ENCODE data around the gene BHLHE41. TPM values are rescaled to one million over a fixed set of nuclear protein-coding genes. Genes with fewer than 3 reads are reported as not detected.

The BHLHE41 gene
- polyA plus RNA-seq, 1 donor (not counting 4 experiments of a cell fraction or from before 2014, with no cell fraction given), result 1.4 TPM

- dilution Hi-C loops (cut with MboI; ENCODE audit: extremely low pct_ligation_motif_present, low sequenced_read_pairs), result no loop called here
- Histone ChIP-seq H3K4me1 (ENCODE audit: control insufficient read depth, extremely low read depth, insufficient read depth, low read length) (peaks cover 18% of the 10 kb centered on the region), H3K27ac (ENCODE audit: control insufficient read depth, insufficient read depth, low read length) (peak overlapping the region; percentile 74), H4K20me1 (ENCODE audit: control insufficient read depth, extremely low read depth, insufficient read depth, low read length) (no peaks in the 10 kb centered on the region), H3K36me3 (ENCODE audit: control insufficient read depth in 2 of 2, extremely low read depth in 1 of 2, insufficient read depth in 2 of 2, low read length in 2 of 2) (no peaks in the 10 kb centered on the region), H3K79me2 (ENCODE audit: control insufficient read depth, insufficient read depth, low read length) (no peaks in the 10 kb centered on the region), H2AFZ (ENCODE audit: control insufficient read depth, low read length) (peak overlapping the region; percentile 85), H3K4me2 (ENCODE audit: control insufficient read depth, extremely low read depth, insufficient read depth, low read depth, low read length) (peak overlapping the region; percentile 99), H3K9ac (ENCODE audit: control insufficient read depth, extremely low read depth, insufficient read depth, low read length) (peak overlapping the region; percentile 88), H3K9me3 (ENCODE audit: control insufficient read depth, low read depth, low read length) (no peaks in the 10 kb centered on the region), H3K27me3 (ENCODE audit: control insufficient read depth, extremely low read depth, insufficient read depth, low read length) (peaks cover 17% of the 10 kb centered on the region), H3K9me1 (ENCODE audit: control insufficient read depth, extremely low read depth, insufficient read depth, low read length) (no peaks in the 10 kb centered on the region), H3K4me3 (ENCODE audit: control insufficient read depth in 2 of 3, extremely low read depth in 1 of 3, insufficient read depth in 2 of 3, low read depth in 1 of 3, low read length in 3 of 3) (peak overlapping the region; percentile 51 to 75 (median 74))
- TF ChIP-seq CTCF (optimal IDR thresholded peaks at IDR 0.05 in 1 of 3, IDR thresholded peaks at IDR 0.05 in 1 of 3, conservative IDR thresholded peaks at IDR 0.05 in 1 of 3; ENCODE audit: extremely low read depth in 1 of 3, insufficient read depth in 2 of 3, low read length in 3 of 3), result peak in 2 of 3 experiments; percentile 5 to 14
- no peak for TF ChIP-seq EZH2 (IDR thresholded peaks at IDR 0.05; ENCODE audit: low read length)
- FAIRE-seq (no peak), DNase-seq (ENCODE audit: low read depth, low spot score) (no peak)
Observed at GRCh38 chr12:26126340-26127284, 1.8 kb upstream of the BHLHE41 start.

GRCh38 chr12:26125400-26126339 lies 833 bp upstream of the BHLHE41 start:
- dilution Hi-C loops (cut with MboI; ENCODE audit: extremely low pct_ligation_motif_present, low sequenced_read_pairs), result no loop called here
- peak overlapping the region; percentile 85 for H2AFZ ChIP-seq (ENCODE audit: control insufficient read depth, low read length)
- H3K36me3 ChIP-seq (ENCODE audit: control insufficient read depth in 2 of 2, extremely low read depth in 1 of 2, insufficient read depth in 2 of 2, low read length in 2 of 2), result no peaks in the 10 kb centered on the region
- TF ChIP-seq CTCF (optimal IDR thresholded peaks at IDR 0.05 in 1 of 3, IDR thresholded peaks at IDR 0.05 in 1 of 3, conservative IDR thresholded peaks at IDR 0.05 in 1 of 3; ENCODE audit: extremely low read depth in 1 of 3, insufficient read depth in 2 of 3, low read length in 3 of 3), result no peak
- no peak for TF ChIP-seq EZH2 (IDR thresholded peaks at IDR 0.05; ENCODE audit: low read length)
- peak; percentile 63 for DNase-seq (ENCODE audit: low read depth, low spot score)
- no peaks in the 10 kb centered on the region for H3K9me1 ChIP-seq (ENCODE audit: control insufficient read depth, extremely low read depth, insufficient read depth, low read length)
- peak overlapping the region; percentile 51 to 75 (median 74) for H3K4me3 ChIP-seq (ENCODE audit: control insufficient read depth in 2 of 3, extremely low read depth in 1 of 3, insufficient read depth in 2 of 3, low read depth in 1 of 3, low read length in 3 of 3)
- no peaks in the 10 kb centered on the region for H3K9me3 ChIP-seq (ENCODE audit: control insufficient read depth, low read depth, low read length)
- H3K9ac ChIP-seq (ENCODE audit: control insufficient read depth, extremely low read depth, insufficient read depth, low read length), result peak overlapping the region; percentile 88
- no peaks in the 10 kb centered on the region for H3K79me2 ChIP-seq (ENCODE audit: control insufficient read depth, insufficient read depth, low read length)
- H3K27me3 ChIP-seq (ENCODE audit: control insufficient read depth, extremely low read depth, insufficient read depth, low read length), result peaks cover 21% of the 10 kb centered on the region
- H3K4me2 ChIP-seq (ENCODE audit: control insufficient read depth, extremely low read depth, insufficient read depth, low read depth, low read length), result peak overlapping the region; percentile 99
- H3K27ac ChIP-seq (ENCODE audit: control insufficient read depth, insufficient read depth, low read length), result peak overlapping the region; percentile 74
- peaks cover 18% of the 10 kb centered on the region for H3K4me1 ChIP-seq (ENCODE audit: control insufficient read depth, extremely low read depth, insufficient read depth, low read length)
- no peaks in the 10 kb centered on the region for H4K20me1 ChIP-seq (ENCODE audit: control insufficient read depth, extremely low read depth, insufficient read depth, low read length)
- FAIRE-seq, result peak; percentile 61
